HG02571 (cell line): Measurements from ENCODE around the gene CST9L.

Experiments
- ATAC-seq: cut with Tn5 transposase; IDR thresholded peaks from one replicate; pipeline ENCODE4 v1.9.1; 2021; ENCODE audit warnings: mild to moderate bottlenecking, moderate library complexity; ENCODE audit not compliant: unreplicated experiment

CST9L gene

DNA sequence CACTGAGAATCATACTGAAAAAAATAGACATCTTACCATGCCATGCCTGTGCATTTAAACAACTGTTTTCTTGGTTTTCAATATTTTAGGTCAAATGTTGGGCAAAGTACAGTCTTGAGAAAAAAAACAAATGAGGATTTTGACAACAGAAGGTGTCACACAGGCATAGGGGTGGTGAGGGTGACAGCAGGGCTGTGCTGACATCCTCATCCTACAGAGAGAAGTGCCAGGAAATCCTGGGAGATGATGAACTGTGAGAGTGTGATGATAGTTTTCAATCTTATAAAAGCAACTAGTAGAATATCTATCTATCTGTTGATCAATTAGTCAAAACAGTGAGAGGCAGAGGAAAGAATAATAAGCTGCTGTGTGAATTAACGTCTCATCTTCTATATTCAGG, 53.4 kb downstream of the CST9L start:
- ATAC-seq: no peak
